HCT116 (cell line): Measurements from ENCODE around the gene ZNF202. TPM values are rescaled to one million over a fixed set of nuclear protein-coding genes. Genes with fewer than 3 reads are reported as not detected.

Source experiments
- ATAC-seq: fragments of 200-7000 bp; cut with Tn5 transposase; 2 replicates; pipeline ENCODE4 v1.9.1; 2020; ENCODE audit warnings: mild to moderate bottlenecking, moderate library complexity
- BruUV-seq: library from RNA; stranded (reverse); fragments of 400-500 nt; replicated peaks from 2 replicates; lab custom pipeline; 2021; lab: Mats Ljungman, UMichigan
- CTCF ChIA-PET: fragments of 300-600 bp; sonication (Branson Sonifier 250); formaldehyde crosslinking; loops from one replicate; lab custom pipeline; 2021; ENCODE audit warnings: antibody characterized with exemption; lab: Charles Lee
- POLR2A ChIA-PET: fragments of 300-600, 350-600 bp; sonication (Branson Sonifier 250); formaldehyde crosslinking; loops from one replicate; lab custom pipeline; 2021; ENCODE audit warnings: antibody characterized with exemption; lab: Charles Lee
- RAD21 ChIA-PET, 2 experiments: fragments of 300-600 bp; sonication (Branson Sonifier 250); formaldehyde crosslinking; loops; one replicate each; lab custom pipeline; 2023; ENCODE audit warnings: low total read pairs in 2 of 2; ENCODE audit not compliant: uncharacterized antibody in 2 of 2, unreplicated experiment in 2 of 2, low non-redundant PET in 1 of 2; lab: Charles Lee
- DNase-seq: peaks from one replicate; pipeline ENCODE4 v3.0.0-alpha.2; 2010; ENCODE audit warnings: low read depth, low spot score
- H2AFZ ChIP-seq: fragments of 200-600 bp; shearing (Covaris generic), sonication (generic); 2 replicates; pipeline ENCODE4 v1.6.1; 2017; ENCODE audit warnings: low read depth, mixed run types, mixed read lengths, antibody characterized with exemption, low read length; ENCODE audit not compliant: poor library complexity, severe bottlenecking
- H3K27ac ChIP-seq: 2 replicates; pipeline ENCODE4 v1.5.1; 2012; ENCODE audit warnings: low read depth, low read length
- H3K27me3 ChIP-seq: fragments of 200-600 bp; sonication (generic); 2 replicates; pipeline ENCODE4 v1.6.1; 2016; ENCODE audit warnings: mixed run types, low read length, mixed read lengths; ENCODE audit not compliant: insufficient read depth
- H3K36me3 ChIP-seq, 2 experiments: fragments of 200-500 bp in 1 of 2; fragments of 200-600 bp in 1 of 2; sonication (Bioruptor generic) in 1 of 2; sonication (generic) in 1 of 2; 2 replicates each; pipeline versions ENCODE4 v1.5.1 to v1.6.1; 2014 to 2016; ENCODE audit warnings: low read length in 2 of 2, inconsistent platforms in 1 of 2, mixed read lengths in 1 of 2, mixed run types in 1 of 2; ENCODE audit not compliant: insufficient read depth in 2 of 2, control insufficient read depth in 1 of 2
- H3K4me1 ChIP-seq, 2 experiments: fragments of 200-600 bp in 1 of 2; sonication (generic) in 1 of 2; 2 replicates each; pipeline versions ENCODE4 v1.5.1 to v1.6.1; 2012 to 2017; ENCODE audit warnings: low read length in 2 of 2, inconsistent platforms in 1 of 2, mild to moderate bottlenecking in 1 of 2, mixed read lengths in 1 of 2, mixed run types in 1 of 2, moderate library complexity in 1 of 2; ENCODE audit not compliant: insufficient read depth in 2 of 2, control insufficient read depth in 1 of 2
- H3K4me2 ChIP-seq: fragments of 200-600 bp; sonication (generic); 2 replicates; pipeline ENCODE4 v1.6.1; 2017; ENCODE audit warnings: mixed run types, low read length, mixed read lengths
- H3K4me3 ChIP-seq, 2 experiments: fragments of 200-600 bp in 1 of 2; sonication (generic) in 1 of 2; replicated peaks in 1 of 2; 2 replicates each; pipeline ENCODE4 v1.5.1; 2011 to 2016; ENCODE audit warnings: low read length in 2 of 2, control low read depth in 1 of 2, low read depth in 1 of 2, mild to moderate bottlenecking in 1 of 2, mixed read lengths in 1 of 2, mixed run types in 1 of 2
- H3K79me2 ChIP-seq: fragments of 200-600 bp; sonication (generic); 2 replicates; pipeline ENCODE4 v1.6.1; 2017; ENCODE audit warnings: mild to moderate bottlenecking, mixed run types, low read length, moderate library complexity, mixed read lengths; ENCODE audit not compliant: insufficient read depth
- H3K9ac ChIP-seq: fragments of 200-600 bp; sonication (generic); 2 replicates; pipeline ENCODE4 v1.6.1; 2016; ENCODE audit warnings: low read length, mixed read lengths
- H3K9me2 ChIP-seq: fragments of 200-600 bp; sonication (generic), shearing (Covaris generic); 2 replicates; pipeline ENCODE4 v1.6.1; 2017; ENCODE audit warnings: mixed run types, mild to moderate bottlenecking, moderate library complexity; ENCODE audit not compliant: insufficient read depth
- H3K9me3 ChIP-seq, 2 experiments: fragments of 200-500 bp in 1 of 2; fragments of 200-600 bp in 1 of 2; sonication (Bioruptor generic) in 1 of 2; sonication (generic) in 1 of 2; 2 replicates each; pipeline ENCODE4 v1.6.1; 2014 to 2017; ENCODE audit warnings: low read length in 2 of 2, mixed read lengths in 2 of 2, inconsistent platforms in 1 of 2, low read depth in 1 of 2, mild to moderate bottlenecking in 1 of 2, mixed run types in 1 of 2, moderate library complexity in 1 of 2; ENCODE audit not compliant: control insufficient read depth in 1 of 2, insufficient read depth in 1 of 2
- H4K20me1 ChIP-seq: fragments of 200-600 bp; sonication (generic), shearing (Covaris generic); 2 replicates; pipeline ENCODE4 v1.6.1; 2017; ENCODE audit warnings: mixed run types, mild to moderate bottlenecking, moderate library complexity; ENCODE audit not compliant: insufficient read depth
- CBX3 ChIP-seq: IDR thresholded peaks from 2 replicates; pipeline ENCODE4 v1.6.1; 2012; ENCODE audit warnings: low read depth
- EGR1 ChIP-seq: IDR thresholded peaks from 2 replicates; pipeline ENCODE4 v1.6.1; 2012; ENCODE audit warnings: low read depth
- ELF1 ChIP-seq: IDR thresholded peaks from 2 replicates; pipeline ENCODE4 v1.6.1; 2012; ENCODE audit warnings: low read depth, borderline replicate concordance
- EZH2 ChIP-seq: fragments of 200-600 bp; sonication (generic); IDR thresholded peaks from 2 replicates; pipeline ENCODE4 v1.6.1; 2017; ENCODE audit warnings: antibody characterized with exemption, mixed run types
- JUND ChIP-seq: IDR thresholded peaks from 2 replicates; pipeline ENCODE4 v1.6.1; 2012
- POLR2AphosphoS5 ChIP-seq: IDR thresholded peaks from 2 replicates; pipeline ENCODE4 v1.6.1; 2011; ENCODE audit warnings: mild to moderate bottlenecking, low read depth, low read length, moderate library complexity
- RAD21 ChIP-seq: IDR thresholded peaks from 2 replicates; pipeline ENCODE4 v1.6.1; 2012; ENCODE audit warnings: low read depth, mild to moderate bottlenecking
- SIN3A ChIP-seq: IDR thresholded peaks from 2 replicates; pipeline ENCODE4 v1.6.1; 2012; ENCODE audit warnings: low read depth
- SP1 ChIP-seq: IDR thresholded peaks from 2 replicates; pipeline ENCODE4 v1.6.1; 2012; ENCODE audit warnings: low read depth
- SRF ChIP-seq: IDR thresholded peaks from 2 replicates; pipeline ENCODE4 v1.6.1; 2012; ENCODE audit warnings: low read depth
- TCF7L2 ChIP-seq: IDR thresholded peaks from 2 replicates; pipeline ENCODE4 v1.7.0; 2011; ENCODE audit warnings: borderline replicate concordance, inconsistent platforms; ENCODE audit not compliant: insufficient read depth, insufficient read length; ENCODE audit errors: extremely low read depth
- YY1 ChIP-seq: IDR thresholded peaks from 2 replicates; pipeline ENCODE4 v1.6.1; 2011; ENCODE audit warnings: low read length, low read depth, moderate library complexity, mild to moderate bottlenecking; ENCODE audit not compliant: insufficient replicate concordance; ENCODE audit errors: extremely low read depth
- ZNF274 ChIP-seq: fragments of 200-500 bp; sonication (Bioruptor generic); IDR thresholded peaks from 2 replicates; pipeline ENCODE4 v1.6.1; 2014; ENCODE audit warnings: mild to moderate bottlenecking, low read depth, low read length, inconsistent platforms
- intact Hi-C: fragments of 100-400 bp; cut with micrococcal nuclease; formaldehyde crosslinking; loops from 2 replicates; pipeline ENCODE4 v1.10.0; 2022
- total RNA-seq: library from RNA; stranded (reverse); gene quantifications from one replicate; pipeline ENCODE4 v1.2.1, GENCODE V29; 2021; ENCODE audit not compliant: unreplicated experiment
- TF ChIP-seq, protein P1 (sequence below): IDR thresholded peaks from 2 replicates; pipeline ENCODE4 v1.6.1; 2012
- TF ChIP-seq, protein P2 (sequence below): IDR thresholded peaks from 2 replicates; pipeline ENCODE4 v1.6.1; 2012
- TF ChIP-seq, protein P3 (sequence below): IDR thresholded peaks from 2 replicates; pipeline ENCODE4 v1.6.1; 2012; ENCODE audit warnings: low read depth

The ZNF202 gene
- total RNA-seq, 1 experiment from 2014 or later = 16.9 TPM

DNA sequence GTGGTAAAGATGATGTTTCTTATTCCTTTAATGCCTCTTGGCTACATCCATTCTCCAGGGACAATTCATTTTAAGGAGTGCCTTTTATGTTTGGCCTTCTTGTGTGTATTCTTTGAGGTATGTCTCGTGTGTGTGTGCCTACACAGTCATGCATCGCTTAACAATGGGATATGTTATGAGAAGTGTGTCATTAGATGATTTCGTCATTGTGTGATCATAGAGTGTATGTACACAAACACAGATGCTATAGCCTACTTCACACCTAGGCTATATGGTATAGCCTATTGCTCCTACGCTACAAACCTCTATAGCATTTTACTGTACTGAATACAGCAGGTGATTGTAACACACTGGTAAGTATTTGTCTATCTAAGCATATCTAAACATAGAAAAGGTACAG, 23.0 kb downstream of the ZNF202 start:
- Histone ChIP-seq H4K20me1 (no peaks in the 10 kb centered on the region), H3K36me3 (no peaks in the 10 kb centered on the region), H3K79me2 (no peaks in the 10 kb centered on the region), H3K27ac (no peak overlapping the region), H3K9ac (no peak overlapping the region), H3K4me1 (no peaks in the 10 kb centered on the region), H3K9me2 (no peaks in the 10 kb centered on the region), H3K9me3 (no peaks in the 10 kb centered on the region), H3K4me3 (no peak overlapping the region), H3K27me3 (peaks cover 34% of the 10 kb centered on the region), H3K4me2 (no peak overlapping the region), H2AFZ (no peak overlapping the region)
- no peak for DNase-seq
- no peak for ATAC-seq
- ChIA-PET CTCF (interaction anchor here (2.4 kb wide), 1 partner anchor 11 kb away, joined by 18 read pairs; no protein-coding TSS in a partner anchor), POLR2A (no interaction called here), RAD21 (no interaction called here)
- intact Hi-C loops = no loop called here
- BruUV-seq = no TSS peak
- TF ChIP-seq ZNF274 (no peak), JUND (no peak), POLR2AphosphoS5 (no peak), SRF (no peak), SP1 (no peak), ELF1 (no peak)
- TF ChIP-seq, protein P1, sequence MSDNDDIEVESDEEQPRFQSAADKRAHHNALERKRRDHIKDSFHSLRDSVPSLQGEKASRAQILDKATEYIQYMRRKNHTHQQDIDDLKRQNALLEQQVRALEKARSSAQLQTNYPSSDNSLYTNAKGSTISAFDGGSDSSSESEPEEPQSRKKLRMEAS = no peak

DNA sequence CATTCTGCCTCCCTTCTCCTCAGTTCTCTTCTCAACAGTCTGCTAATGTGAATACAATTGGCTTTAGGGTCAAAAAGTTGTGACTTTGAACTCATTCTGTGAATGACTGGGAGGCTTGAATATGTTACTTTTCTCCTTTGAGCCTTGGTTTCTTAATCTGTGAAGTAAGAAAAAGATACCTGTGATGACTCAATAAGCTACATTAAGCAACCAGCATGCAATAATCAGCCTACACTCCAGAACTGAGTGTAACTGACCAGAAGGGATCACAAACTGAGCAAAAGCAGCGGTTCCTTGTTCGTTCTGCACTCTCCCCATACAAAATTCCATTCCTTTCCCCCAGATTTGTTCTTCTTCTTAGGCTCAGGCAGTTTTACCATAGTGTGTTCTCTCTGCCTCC, 23.4 kb downstream of the ZNF202 start:
- no peak for ATAC-seq
- Histone ChIP-seq H3K4me2 (no peak overlapping the region), H3K9me2 (no peaks in the 10 kb centered on the region), H3K4me3 (no peak overlapping the region), H3K79me2 (no peaks in the 10 kb centered on the region), H3K9me3 (no peaks in the 10 kb centered on the region), H3K9ac (no peak overlapping the region), H3K27ac (no peak overlapping the region), H3K4me1 (no peaks in the 10 kb centered on the region), H3K36me3 (no peaks in the 10 kb centered on the region), H2AFZ (no peak overlapping the region), H4K20me1 (no peaks in the 10 kb centered on the region), H3K27me3 (peaks cover 34% of the 10 kb centered on the region)
- DNase-seq = no peak
- RAD21 ChIA-PET = no interaction called here
- TF ChIP-seq SIN3A (no peak), RAD21 (no peak), SRF (no peak), SP1 (no peak), EZH2 (no peak), YY1 (no peak), CBX3 (no peak), ELF1 (no peak), EGR1 (no peak), TCF7L2 (no peak)
- TF ChIP-seq, protein P1 = no peak
- TF ChIP-seq, protein P2, sequence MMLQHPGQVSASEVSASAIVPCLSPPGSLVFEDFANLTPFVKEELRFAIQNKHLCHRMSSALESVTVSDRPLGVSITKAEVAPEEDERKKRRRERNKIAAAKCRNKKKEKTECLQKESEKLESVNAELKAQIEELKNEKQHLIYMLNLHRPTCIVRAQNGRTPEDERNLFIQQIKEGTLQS = no peak
- TF ChIP-seq, protein P3, sequence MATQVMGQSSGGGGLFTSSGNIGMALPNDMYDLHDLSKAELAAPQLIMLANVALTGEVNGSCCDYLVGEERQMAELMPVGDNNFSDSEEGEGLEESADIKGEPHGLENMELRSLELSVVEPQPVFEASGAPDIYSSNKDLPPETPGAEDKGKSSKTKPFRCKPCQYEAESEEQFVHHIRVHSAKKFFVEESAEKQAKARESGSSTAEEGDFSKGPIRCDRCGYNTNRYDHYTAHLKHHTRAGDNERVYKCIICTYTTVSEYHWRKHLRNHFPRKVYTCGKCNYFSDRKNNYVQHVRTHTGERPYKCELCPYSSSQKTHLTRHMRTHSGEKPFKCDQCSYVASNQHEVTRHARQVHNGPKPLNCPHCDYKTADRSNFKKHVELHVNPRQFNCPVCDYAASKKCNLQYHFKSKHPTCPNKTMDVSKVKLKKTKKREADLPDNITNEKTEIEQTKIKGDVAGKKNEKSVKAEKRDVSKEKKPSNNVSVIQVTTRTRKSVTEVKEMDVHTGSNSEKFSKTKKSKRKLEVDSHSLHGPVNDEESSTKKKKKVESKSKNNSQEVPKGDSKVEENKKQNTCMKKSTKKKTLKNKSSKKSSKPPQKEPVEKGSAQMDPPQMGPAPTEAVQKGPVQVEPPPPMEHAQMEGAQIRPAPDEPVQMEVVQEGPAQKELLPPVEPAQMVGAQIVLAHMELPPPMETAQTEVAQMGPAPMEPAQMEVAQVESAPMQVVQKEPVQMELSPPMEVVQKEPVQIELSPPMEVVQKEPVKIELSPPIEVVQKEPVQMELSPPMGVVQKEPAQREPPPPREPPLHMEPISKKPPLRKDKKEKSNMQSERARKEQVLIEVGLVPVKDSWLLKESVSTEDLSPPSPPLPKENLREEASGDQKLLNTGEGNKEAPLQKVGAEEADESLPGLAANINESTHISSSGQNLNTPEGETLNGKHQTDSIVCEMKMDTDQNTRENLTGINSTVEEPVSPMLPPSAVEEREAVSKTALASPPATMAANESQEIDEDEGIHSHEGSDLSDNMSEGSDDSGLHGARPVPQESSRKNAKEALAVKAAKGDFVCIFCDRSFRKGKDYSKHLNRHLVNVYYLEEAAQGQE = no peak
- intact Hi-C loops = no loop called here
- POLR2A ChIA-PET = no interaction called here
- no TSS peak for BruUV-seq
- CTCF ChIA-PET = no interaction called here
